Uterus (tissue), 2 donors: ENCODE results near the gene RBM14.

Experiments used
- CTCF ChIP-seq, 4 experiments: fragments of 200-600 bp in 2 of 4; fragments of 450-650 bp in 2 of 4; sonication (generic) in 2 of 4; IDR thresholded peaks; one replicate each; pipeline ENCODE4 v1.5.1; 2016 to 2019; ENCODE audit warnings: antibody characterized with exemption in 4 of 4, mild to moderate bottlenecking in 2 of 4, moderate library complexity in 1 of 4
- POLR2A ChIP-seq, 2 donors: fragments of 450-650 bp; IDR thresholded peaks; one replicate each; pipeline ENCODE4 v1.6.1; 2016; ENCODE audit warnings: antibody characterized with exemption in 2 of 2, mild to moderate bottlenecking in 1 of 2, moderate library complexity in 1 of 2

DNA sequence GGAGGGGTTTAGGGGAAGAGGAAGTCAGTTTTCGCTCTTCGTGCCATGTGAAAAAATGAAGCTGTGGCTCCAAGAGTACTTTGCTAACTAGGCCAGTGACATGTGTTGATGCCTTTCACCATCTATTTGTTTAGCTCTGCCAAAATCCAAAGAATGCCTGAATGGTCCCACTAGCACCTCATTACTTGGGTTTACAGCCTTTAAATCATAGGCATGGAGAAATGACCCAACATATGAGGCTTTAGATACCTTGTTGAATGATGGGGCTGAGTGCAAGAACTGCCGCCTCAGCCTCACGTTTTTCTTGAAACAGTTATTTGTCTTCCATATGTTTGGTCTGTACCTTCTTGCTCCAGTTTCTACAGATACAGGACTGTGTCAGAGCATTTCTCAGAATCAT lies 30.4 kb downstream of the RBM14 start:
- no peak for TF ChIP-seq CTCF (IDR thresholded peaks at IDR 0.05)
- no peak for TF ChIP-seq POLR2A (IDR thresholded peaks at IDR 0.05)
